ENCODE results near the gene ACKR2.
"Not testable (repeated sequence)": the region's sequence is repeated elsewhere in the genome, so short reads cannot be mapped to it uniquely, and the experiment has no call there.

ACKR2 gene

DNA sequence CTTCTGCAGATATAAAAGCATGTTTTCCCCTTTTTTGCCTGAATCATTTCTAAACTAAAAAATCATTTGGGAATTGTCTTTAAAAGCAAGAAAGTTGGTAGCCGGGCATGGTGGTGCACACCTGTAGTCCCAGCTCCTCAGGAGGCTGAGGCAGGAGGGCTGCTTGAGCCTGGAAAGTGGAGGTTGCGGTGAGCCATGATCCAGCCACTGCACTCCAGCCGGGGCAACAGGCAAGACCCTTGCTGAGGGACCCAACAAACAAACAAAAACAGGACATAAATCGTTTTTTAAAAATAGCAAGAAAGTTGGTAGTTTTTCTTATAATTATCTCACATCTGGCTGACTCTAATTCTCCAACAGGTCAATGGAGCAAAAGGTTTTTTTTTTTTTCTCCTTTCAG is 7.5 kb upstream of the ACKR2 start:
- no peak for DNase-seq

- DNase-seq = no peak
Measured at GRCh38 chr3:42802876-42803413, 6.3 kb upstream of the ACKR2 start.

GRCh38 chr3:42803414-42804105 is 5.7 kb upstream of the ACKR2 start:
- DNase-seq = peak; percentile 68

GRCh38 chr3:42804106-42804830 is 5.0 kb upstream of the ACKR2 start, which contains the start of gene HIGD1A:
Gene HIGD1A, minus strand, starts transcription at chr3:42804490. Its CDS starts 10,237 bp downstream, at chr3:42794253.
- peak; percentile 95 for DNase-seq

DNA sequence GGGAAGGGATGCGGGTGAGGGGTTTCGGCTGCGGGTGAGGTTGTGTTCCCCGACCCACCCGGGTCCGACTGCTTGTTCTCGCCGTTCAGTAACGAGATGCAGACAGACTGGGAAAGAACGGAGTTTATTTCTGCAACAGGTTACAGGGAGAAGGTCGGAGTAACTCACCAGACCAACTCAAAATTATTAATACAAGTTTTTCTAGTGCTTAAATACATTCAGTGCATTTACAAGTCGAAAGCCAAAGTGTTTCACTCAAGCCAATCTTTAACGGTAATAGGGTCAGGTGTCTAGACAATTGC is 4.5 kb upstream of the ACKR2 start:
- no peak for DNase-seq

DNA sequence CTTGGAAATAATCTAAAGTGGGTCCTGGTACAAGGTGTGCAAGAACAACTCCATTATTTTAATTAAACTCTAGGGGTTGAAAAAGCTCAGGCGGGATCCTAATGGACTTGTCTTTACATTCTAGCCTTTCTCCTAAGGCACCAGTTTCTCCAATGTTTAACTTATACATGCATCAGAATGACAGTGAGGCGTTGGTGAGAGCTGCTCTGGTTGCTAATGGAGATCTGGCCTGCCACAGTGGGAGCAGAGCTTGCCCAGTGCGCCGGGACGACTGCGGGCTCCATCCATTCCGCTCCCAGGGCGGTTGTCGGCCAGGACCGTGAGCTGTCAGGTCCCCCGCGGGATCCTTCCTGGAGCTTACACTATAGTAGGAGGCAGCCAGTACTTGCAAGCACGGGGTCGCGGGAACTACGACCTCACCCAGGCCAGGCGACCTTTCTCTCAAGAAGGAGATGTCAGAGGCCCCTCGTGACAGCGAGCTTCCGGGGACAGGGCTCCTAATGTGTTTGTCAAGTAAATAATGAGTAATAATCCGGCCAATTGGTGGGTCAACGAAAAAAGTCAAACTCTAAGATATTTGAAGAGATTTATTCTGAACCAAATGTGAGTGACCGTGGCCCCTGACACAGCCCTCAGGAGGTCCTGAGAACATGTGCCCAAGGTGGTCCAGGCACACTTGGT is 4.0 kb upstream of the ACKR2 start:
- DNase-seq = no peak

DNA sequence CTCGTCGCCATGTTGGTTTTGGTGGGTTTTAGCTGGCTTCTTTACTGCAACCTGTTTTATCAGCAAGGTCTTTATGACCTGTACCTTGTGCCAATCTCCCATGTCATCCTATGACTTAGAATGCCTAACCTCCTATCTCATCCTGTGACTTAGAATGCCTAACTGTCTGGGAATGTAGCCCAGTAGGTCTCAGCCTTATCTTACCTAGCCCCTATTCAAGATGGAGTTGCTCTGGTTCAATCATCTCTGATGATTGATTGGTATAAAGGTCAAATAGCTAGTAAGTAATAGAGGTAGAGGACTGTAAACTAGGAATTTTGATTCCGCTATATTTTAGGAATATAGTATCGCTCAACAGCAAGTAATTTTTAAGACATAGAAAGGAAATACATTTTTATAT is 1.3 kb upstream of the ACKR2 start:
- no peak for DNase-seq

GRCh38 chr3:42810706-42811105 is 1.5 kb downstream of the ACKR2 start:
- not testable (repeated sequence) for DNase-seq

GRCh38 chr3:42811118-42811883 is 2.1 kb downstream of the ACKR2 start:
- DNase-seq = not testable (repeated sequence)

DNA sequence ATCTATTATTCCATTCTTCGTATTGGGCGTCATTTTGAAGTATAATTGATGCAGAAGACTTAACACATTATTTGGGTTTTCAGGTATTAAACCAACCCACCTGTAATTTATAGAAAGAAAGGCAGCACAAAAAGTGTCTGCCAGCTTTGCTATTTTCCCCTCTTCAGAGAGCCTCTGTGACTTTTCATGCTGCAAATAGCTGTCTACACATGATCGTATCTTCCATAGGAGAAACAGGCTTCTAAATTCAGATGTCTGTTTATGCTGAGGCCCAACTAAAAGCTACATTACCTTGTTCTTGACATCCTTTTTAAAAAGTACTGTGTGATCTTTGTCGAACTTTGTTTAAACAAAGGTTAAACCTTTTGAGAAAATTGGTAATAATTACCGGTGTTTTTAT is 5.0 kb downstream of the ACKR2 start:
- no peak for DNase-seq

DNA sequence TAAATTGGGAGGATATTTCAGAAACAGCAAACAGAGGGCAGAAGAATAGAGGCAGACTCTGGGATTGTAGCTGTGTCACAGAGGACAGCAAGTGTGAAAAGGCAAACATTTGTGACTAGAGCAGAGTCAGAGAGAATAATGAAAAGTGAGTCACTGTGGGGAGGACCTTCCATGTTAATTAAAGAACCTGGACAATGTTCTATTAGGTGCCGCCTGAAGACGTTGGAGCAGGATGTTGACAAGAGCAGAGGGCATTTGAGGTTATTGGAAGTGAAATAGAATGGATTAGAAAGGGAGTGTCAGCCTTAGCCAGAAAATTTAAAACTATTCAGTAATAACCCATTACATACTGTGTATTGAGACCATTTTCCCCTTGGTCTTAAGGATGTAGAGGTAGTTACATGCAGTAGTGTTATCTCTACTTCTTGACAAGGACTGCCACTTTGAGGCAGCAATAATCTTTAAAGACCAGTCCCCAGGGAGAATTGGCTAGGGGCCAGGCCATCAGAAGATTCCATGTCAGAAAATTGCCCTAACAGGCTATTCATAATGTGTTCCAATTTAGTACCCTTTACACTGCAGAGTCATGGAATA is 5.8 kb downstream of the ACKR2 start:
- peak; percentile 68 for DNase-seq

GRCh38 chr3:42815826-42816225 is 6.6 kb downstream of the ACKR2 start:
- no peak for DNase-seq

DNA sequence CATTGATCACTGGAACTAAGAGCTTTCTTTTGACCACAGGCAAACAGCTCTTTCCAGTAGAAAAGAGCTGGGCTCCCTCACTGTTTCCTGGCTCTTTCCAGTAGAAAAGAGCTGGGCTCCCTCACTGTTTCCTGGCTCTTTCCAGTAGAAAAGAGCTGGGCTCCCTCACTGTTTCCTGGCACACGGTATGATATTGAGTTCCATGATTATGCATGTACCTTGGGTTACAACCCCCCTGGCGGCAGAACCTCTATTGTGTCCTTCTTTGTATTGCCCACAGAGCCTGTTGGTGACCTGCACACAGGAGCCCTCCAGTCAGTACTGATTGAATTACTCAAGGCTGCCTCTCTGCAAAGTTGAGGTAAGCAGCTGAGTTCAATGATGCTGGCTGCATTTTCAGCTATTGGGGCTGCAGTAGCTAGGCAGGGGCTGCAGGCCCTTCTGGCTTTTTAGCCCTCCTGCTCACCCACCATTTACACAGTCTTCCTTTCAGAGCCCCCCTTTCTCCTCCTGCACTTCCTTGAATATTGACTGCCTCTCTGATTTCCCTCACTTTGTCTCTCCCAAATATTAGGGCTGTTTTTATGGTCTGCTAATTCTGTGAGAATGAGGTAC is 10.2 kb downstream of the ACKR2 start:
- DNase-seq = peak; percentile 71

DNA sequence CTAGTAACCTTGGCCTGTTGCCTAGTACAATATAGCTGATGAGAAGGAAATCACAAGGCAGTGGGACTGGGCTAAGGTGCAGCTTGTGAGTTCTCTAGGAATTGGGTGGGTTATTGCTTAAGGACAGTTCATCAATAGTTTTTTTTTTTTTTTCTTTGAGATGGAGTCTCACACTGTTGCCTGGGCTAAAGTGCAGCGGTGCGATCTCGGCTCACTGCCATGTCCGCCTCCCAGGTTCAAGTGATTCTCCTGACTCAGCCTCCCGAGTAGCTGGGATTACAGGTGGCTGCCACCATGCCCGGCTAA is 11.5 kb downstream of the ACKR2 start:
- DNase-seq = no peak

GRCh38 chr3:42822828-42823227 is 13.6 kb downstream of the ACKR2 start:
- no peak for DNase-seq

DNA sequence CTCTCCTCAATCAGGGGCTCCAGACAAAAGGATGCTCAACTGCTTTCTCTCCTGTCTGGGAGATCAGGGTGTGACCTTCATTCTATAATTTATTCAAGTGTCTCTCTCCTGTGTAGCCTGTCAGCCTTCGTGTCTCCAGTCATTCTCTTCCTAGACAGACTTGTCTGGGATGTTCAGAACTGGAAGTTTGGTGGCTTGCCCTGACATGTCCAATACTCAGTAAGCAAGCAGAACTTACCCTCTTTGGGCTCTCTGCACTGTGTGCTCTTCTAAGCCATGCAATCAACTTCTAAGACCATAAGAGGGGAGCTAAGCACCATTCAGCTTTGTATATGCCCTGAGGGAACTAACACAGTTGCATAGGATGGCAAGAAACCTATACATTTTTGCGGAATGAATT is 14.1 kb downstream of the ACKR2 start:
- DNase-seq = no peak

DNA sequence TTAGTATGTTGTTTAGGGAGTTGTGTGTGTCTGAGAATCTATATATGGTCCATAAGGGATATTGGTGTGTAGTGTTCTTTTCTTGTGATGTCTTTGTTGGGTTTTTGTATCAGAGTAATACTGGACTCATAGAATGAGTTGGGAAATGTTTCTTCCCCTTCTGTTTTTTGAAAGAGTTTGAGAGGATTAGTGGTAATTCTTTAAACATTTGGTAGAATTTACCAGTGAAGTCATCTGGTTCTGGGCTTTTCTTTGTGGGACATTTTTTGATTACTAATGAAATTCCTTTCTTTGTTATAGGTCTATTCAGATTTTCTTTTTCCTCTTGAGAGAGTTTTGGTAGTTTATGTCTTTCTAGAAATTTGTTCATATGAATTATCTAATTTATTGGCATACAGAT is 16.9 kb downstream of the ACKR2 start:
- no peak for DNase-seq

GRCh38 chr3:42827023-42827422 is 17.8 kb downstream of the ACKR2 start:
- DNase-seq = no peak

DNA sequence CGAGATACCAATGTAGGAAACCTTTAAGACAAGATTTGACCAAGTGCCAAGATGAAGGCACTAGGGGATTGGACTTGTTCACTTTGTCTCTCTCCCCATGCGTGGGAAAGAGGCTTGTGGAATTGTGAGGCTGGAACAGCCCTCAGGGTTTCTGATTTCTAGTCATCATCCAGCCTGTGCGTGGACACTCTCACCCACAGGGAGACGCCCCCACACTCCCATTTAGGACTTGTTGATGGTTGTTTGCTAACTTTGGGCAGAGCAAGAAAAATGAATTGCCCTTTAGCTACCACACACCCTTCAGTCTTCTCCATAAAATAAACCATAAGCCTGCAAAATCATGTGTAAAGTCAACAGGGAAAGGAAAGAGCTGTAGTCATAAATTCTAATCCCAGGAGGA is 18.4 kb downstream of the ACKR2 start:
- no peak for DNase-seq

GRCh38 chr3:42829083-42829627 is 19.9 kb downstream of the ACKR2 start:
- no peak for DNase-seq

GRCh38 chr3:42829628-42830436 is 20.6 kb downstream of the ACKR2 start:
- no peak for DNase-seq
